ENCODE results near the gene CFL1. TPM values are rescaled to one million over a fixed set of nuclear protein-coding genes. Genes with fewer than 3 reads are reported as not detected.
A peak's percentile ranks its signal among the peaks of the same experiment; 100 is the strongest.
"Not testable (repeated sequence)": the region's sequence is repeated elsewhere in the genome, so short reads cannot be mapped to it uniquely, and the experiment has no call there.

The CFL1 gene
- total and polyA plus RNA-seq, 7 experiments from 2014 or later = 403 to 2,314 (median 802) TPM

GRCh38 chr11:65842144-65842543, 15.8 kb downstream of the CFL1 start:
- no peaks in the 10 kb centered on the region for H3K27me3 ChIP-seq (ENCODE audit: control insufficient read depth in 2 of 2, insufficient read depth in 2 of 2, low read length in 2 of 2)
- Mint-ChIP-seq H3K4me1 (peaks cover 0 to 1% (median 0%) of the 10 kb centered on the region in 7 donors), H3K36me3 (no peaks in the 10 kb centered on the region), H3K4me3 (no peak overlapping the region), H3K9me3 (no peaks in the 10 kb centered on the region), H3K27ac (no peak overlapping the region), H3K27me3 (no peaks in the 10 kb centered on the region)
- no peak for DNase-seq
- H3K4me3 ChIP-seq (ENCODE audit: low read length) = no peak overlapping the region
- no peak overlapping the region for H3K27ac ChIP-seq (ENCODE audit: low read depth, low read length)
- no peaks in the 10 kb centered on the region for H3K9me3 ChIP-seq (ENCODE audit: control insufficient read depth in 2 of 3, low read length in 3 of 3)
- H3K4me1 ChIP-seq (ENCODE audit: control insufficient read depth in 2 of 2, insufficient read depth in 2 of 2, low read length in 2 of 2) = no peaks in the 10 kb centered on the region
- ChIA-PET POLR2A (interaction anchor here (0.6 kb wide), 1 partner anchor 47 kb away, joined by 3 read pairs; no protein-coding TSS in a partner anchor), CTCF (interaction anchor here (0.6 kb wide), 1 partner anchor 10 kb away, joined by 3 read pairs; no protein-coding TSS in a partner anchor)
- no peaks in the 10 kb centered on the region for H3K36me3 ChIP-seq (ENCODE audit: control insufficient read depth in 2 of 3, insufficient read depth in 3 of 3, low read length in 3 of 3)
- no peak for ATAC-seq
- intact Hi-C loops (cut with micrococcal nuclease) = no loop called here

GRCh38 chr11:65834202-65834601, 23.8 kb downstream of the CFL1 start:
- Mint-ChIP-seq H3K4me3 (no peak overlapping the region), H3K9me3 (no peaks in the 10 kb centered on the region), H3K27me3 (peaks cover 0 to 21% (median 0%) of the 10 kb centered on the region in 5 donors), H3K4me1 (peaks cover 7 to 17% (median 7%) of the 10 kb centered on the region in 7 donors), H3K27ac (no peak overlapping the region), H3K36me3 (peaks cover 0 to 5% (median 0%) of the 10 kb centered on the region in 5 donors)
- peak overlapping the region; percentile 91 for H3K4me3 ChIP-seq (ENCODE audit: low read length)
- CTCF ChIA-PET = interaction anchor here (1.0 to 2.6 kb wide), 3 partner anchors 17 to 51 kb away, joined by 3 to 11 read pairs (median 6); no protein-coding TSS in a partner anchor
- no peaks in the 10 kb centered on the region for H3K27me3 ChIP-seq (ENCODE audit: control insufficient read depth in 2 of 2, insufficient read depth in 2 of 2, low read length in 2 of 2)
- DNase-seq = peak in 1 of 9 donors; percentile 10
- no peaks in the 10 kb centered on the region for H3K36me3 ChIP-seq (ENCODE audit: control insufficient read depth in 2 of 3, insufficient read depth in 3 of 3, low read length in 3 of 3)
- intact Hi-C loops (cut with micrococcal nuclease) = loop anchor here in 1 of 2 donors (5.0 kb wide), 1 partner anchor 182 kb away; no protein-coding TSS in a partner anchor
- peaks cover 10 to 13% of the 10 kb centered on the region in 2 donors for H3K4me1 ChIP-seq (ENCODE audit: control insufficient read depth in 2 of 2, insufficient read depth in 2 of 2, low read length in 2 of 2)
- no peak for ATAC-seq
- H3K27ac ChIP-seq (ENCODE audit: low read depth, low read length) = peak overlapping the region; percentile 78
- POLR2A ChIA-PET = interaction anchor here (0.8 to 2.1 kb wide), 6 partner anchors 11 to 335 kb away, joined by 3 to 15 read pairs (median 4); partner anchors contain the start of genes C11orf68, CFL1, MALAT1 and MUS81
- no peaks in the 10 kb centered on the region for H3K9me3 ChIP-seq (ENCODE audit: control insufficient read depth in 2 of 3, low read length in 3 of 3)

- Histone ChIP-seq H3K9me3 (ENCODE audit: control insufficient read depth in 2 of 3, low read length in 3 of 3) (no peaks in the 10 kb centered on the region), H3K4me3 (ENCODE audit: low read length) (peak within 1 kb of the TSS; percentile 91), H3K27me3 (ENCODE audit: control insufficient read depth in 2 of 2, insufficient read depth in 2 of 2, low read length in 2 of 2) (no peaks in the 10 kb centered on the region), H3K36me3 (ENCODE audit: control insufficient read depth in 2 of 3, insufficient read depth in 3 of 3, low read length in 3 of 3) (no peaks in the 10 kb centered on the region), H3K4me1 (ENCODE audit: control insufficient read depth in 2 of 2, insufficient read depth in 2 of 2, low read length in 2 of 2) (peaks cover 10 to 13% of the 10 kb centered on the region in 2 donors), H3K27ac (ENCODE audit: low read depth, low read length) (peak within 1 kb of the TSS; percentile 78)
- Mint-ChIP-seq H3K4me3 (no peak within 1 kb of the TSS), H3K27me3 (peaks cover 0 to 21% (median 0%) of the 10 kb centered on the region in 5 donors), H3K36me3 (peaks cover 0 to 5% (median 0%) of the 10 kb centered on the region in 5 donors), H3K27ac (peak within 1 kb of the TSS in 1 of 9 donors; percentile 91), H3K9me3 (no peaks in the 10 kb centered on the region), H3K4me1 (peaks cover 7 to 17% (median 7%) of the 10 kb centered on the region in 7 donors)
- DNase-seq (peak; percentile 88 to 94 (median 93)), ATAC-seq (peak; percentile 100)
- POLR2A ChIA-PET = interaction anchor here (0.8 to 2.1 kb wide), 11 partner anchors 12 to 787 kb away, joined by 3 to 15 read pairs (median 4); partner anchors contain the start of genes C11orf68, CCDC85B, CFL1 and MALAT1
- CTCF ChIA-PET = interaction anchor here (0.5 to 2.6 kb wide), 7 partner anchors 12 to 60 kb away, joined by 3 to 11 read pairs (median 4); no protein-coding TSS in a partner anchor
- intact Hi-C loops (cut with micrococcal nuclease) = loop anchor here (1.0 to 5.0 kb wide), 7 partner anchors 25 to 181 kb away; partner anchors contain the start of genes CFL1 (in 2 of the 2), BANF1 (in 1 of the 2), C11orf68 (in 1 of the 2) and DRAP1 (in 1 of the 2)
Observed at GRCh38 chr11:65833297-65834030, 24.5 kb downstream of the CFL1 start, which contains the start of gene SNX32. Gene SNX32 (plus strand): TSS chr11:65833963. CDS start chr11:65834066, 103 bp downstream.

- not testable (repeated sequence) for H3K27ac ChIP-seq (ENCODE audit: low read depth, low read length); DNase-seq; ATAC-seq; H3K9me3 Mint-ChIP-seq; H3K36me3 Mint-ChIP-seq; H3K36me3 ChIP-seq (ENCODE audit: control insufficient read depth in 2 of 3, insufficient read depth in 3 of 3, low read length in 3 of 3); H3K27me3 ChIP-seq (ENCODE audit: control insufficient read depth in 2 of 2, insufficient read depth in 2 of 2, low read length in 2 of 2); H3K9me3 ChIP-seq (ENCODE audit: control insufficient read depth in 2 of 3, low read length in 3 of 3); H3K4me3 ChIP-seq (ENCODE audit: low read length)
- Mint-ChIP-seq H3K4me3 (peak overlapping the region in 6 of 10 donors; percentile 3 to 40 (median 20)), H3K27ac (peak overlapping the region in 3 of 9 donors; percentile 1 to 5 (median 2)), H3K27me3 (peaks cover 0 to 21% (median 0%) of the 10 kb centered on the region in 5 donors), H3K4me1 (peaks cover 7 to 24% (median 7%) of the 10 kb centered on the region in 7 donors)
- POLR2A ChIA-PET = interaction anchor here (0.7 to 2.1 kb wide), 7 partner anchors 13 to 788 kb away, joined by 3 to 15 read pairs (median 4); partner anchors contain the start of gene CCDC85B
- H3K4me1 ChIP-seq (ENCODE audit: control insufficient read depth in 2 of 2, insufficient read depth in 2 of 2, low read length in 2 of 2) = peaks cover 10 to 13% of the 10 kb centered on the region in 2 donors
- CTCF ChIA-PET = interaction anchor here (0.7 to 2.6 kb wide), 8 partner anchors 10 to 239 kb away, joined by 3 to 11 read pairs (median 4); no protein-coding TSS in a partner anchor
- intact Hi-C loops (cut with micrococcal nuclease) = loop anchor here (2.0 to 5.0 kb wide), 2 partner anchors 27 to 180 kb away; partner anchors contain the start of gene CFL1 (in 1 of the 2)
Observed at GRCh38 chr11:65832231-65832630, 25.7 kb downstream of the CFL1 start.

- Mint-ChIP-seq H3K4me3 (no peak overlapping the region), H3K36me3 (peaks cover 0 to 5% (median 0%) of the 10 kb centered on the region in 5 donors), H3K27me3 (peaks cover 0 to 21% (median 0%) of the 10 kb centered on the region in 5 donors), H3K4me1 (peaks cover 7 to 24% (median 7%) of the 10 kb centered on the region in 7 donors), H3K27ac (no peak overlapping the region), H3K9me3 (no peaks in the 10 kb centered on the region)
- ChIA-PET POLR2A (interaction anchor here (0.9 kb wide), 1 partner anchor 517 kb away, joined by 3 read pairs; no protein-coding TSS in a partner anchor), CTCF (interaction anchor here (0.6 to 0.7 kb wide), 2 partner anchors 47 to 58 kb away, joined by 3 to 6 read pairs; no protein-coding TSS in a partner anchor)
- no peak overlapping the region for H3K4me3 ChIP-seq (ENCODE audit: low read length)
- no peaks in the 10 kb centered on the region for H3K27me3 ChIP-seq (ENCODE audit: control insufficient read depth in 2 of 2, insufficient read depth in 2 of 2, low read length in 2 of 2)
- intact Hi-C loops (cut with micrococcal nuclease) = no loop called here
- H3K36me3 ChIP-seq (ENCODE audit: control insufficient read depth in 2 of 3, insufficient read depth in 3 of 3, low read length in 3 of 3) = no peaks in the 10 kb centered on the region
- no peak overlapping the region for H3K27ac ChIP-seq (ENCODE audit: low read depth, low read length)
- DNase-seq = no peak
- H3K4me1 ChIP-seq (ENCODE audit: control insufficient read depth in 2 of 2, insufficient read depth in 2 of 2, low read length in 2 of 2) = peaks cover 8 to 11% of the 10 kb centered on the region in 2 donors
- H3K9me3 ChIP-seq (ENCODE audit: control insufficient read depth in 2 of 3, low read length in 3 of 3) = no peaks in the 10 kb centered on the region
- ATAC-seq = no peak
Observed at GRCh38 chr11:65829459-65829858, 28.5 kb downstream of the CFL1 start.
